ENCODE measurements around the gene ZKSCAN8.

Gene ZKSCAN8

GRCh38 chr6:28171271-28171670 is 29.6 kb downstream of the ZKSCAN8 start:
- Histone ChIP-seq H2AFZ (no peak overlapping the region), H3K36me3 (ENCODE audit: control insufficient read depth, insufficient read depth, low read length) (no peaks in the 10 kb centered on the region), H3K9me3 (ENCODE audit: control insufficient read depth, low read length) (no peaks in the 10 kb centered on the region), H3K79me2 (no peaks in the 10 kb centered on the region), H3K4me3 (ENCODE audit: low read depth, low read length) (no peak overlapping the region), H3K27ac (no peak overlapping the region), H3K27me3 (ENCODE audit: control insufficient read depth, insufficient read depth, low read length) (no peaks in the 10 kb centered on the region), H3K4me1 (no peaks in the 10 kb centered on the region), H3K4me2 (ENCODE audit: low read length) (no peak overlapping the region), H3K9ac (no peak overlapping the region)
- no peak for TF ChIP-seq CTCF (IDR thresholded peaks at IDR 0.05)

- H3K4me3 ChIP-seq (ENCODE audit: low read depth, low read length) = no peak overlapping the region
- no peaks in the 10 kb centered on the region for H3K4me1 ChIP-seq
- no peak overlapping the region for H3K27ac ChIP-seq
- no peaks in the 10 kb centered on the region for H3K27me3 ChIP-seq (ENCODE audit: control insufficient read depth, insufficient read depth, low read length)
- no peak overlapping the region for H3K4me2 ChIP-seq (ENCODE audit: low read length)
- H3K36me3 ChIP-seq (ENCODE audit: control insufficient read depth, insufficient read depth, low read length) = no peaks in the 10 kb centered on the region
- no peaks in the 10 kb centered on the region for H3K9me3 ChIP-seq (ENCODE audit: control insufficient read depth, low read length)
- no peaks in the 10 kb centered on the region for H3K79me2 ChIP-seq
- no peak overlapping the region for H3K9ac ChIP-seq
- no peak for TF ChIP-seq CTCF (IDR thresholded peaks at IDR 0.05)
- no peak overlapping the region for H2AFZ ChIP-seq
Observed at GRCh38 chr6:28172006-28172405, 30.3 kb downstream of the ZKSCAN8 start.

- Histone ChIP-seq H3K4me1 (no peaks in the 10 kb centered on the region), H3K36me3 (ENCODE audit: control insufficient read depth, insufficient read depth, low read length) (no peaks in the 10 kb centered on the region), H3K4me2 (ENCODE audit: low read length) (no peak overlapping the region), H3K79me2 (no peaks in the 10 kb centered on the region), H3K9me3 (ENCODE audit: control insufficient read depth, low read length) (no peaks in the 10 kb centered on the region), H3K27me3 (ENCODE audit: control insufficient read depth, insufficient read depth, low read length) (no peaks in the 10 kb centered on the region), H2AFZ (no peak overlapping the region), H3K27ac (no peak overlapping the region), H3K4me3 (ENCODE audit: low read depth, low read length) (no peak overlapping the region), H3K9ac (no peak overlapping the region)
- no peak for TF ChIP-seq CTCF (IDR thresholded peaks at IDR 0.05)
Observed at GRCh38 chr6:28176373-28176772, 34.7 kb downstream of the ZKSCAN8 start.

- H3K9ac ChIP-seq = no peak overlapping the region
Observed at GRCh38 chr6:28182255-28182654, 40.6 kb downstream of the ZKSCAN8 start.

More at GRCh38 chr6:28182255-28182654, 40.6 kb downstream of the ZKSCAN8 start:
- no peak for TF ChIP-seq CTCF (IDR thresholded peaks at IDR 0.05)
- no peaks in the 10 kb centered on the region for H3K79me2 ChIP-seq
- peaks cover under 1% of the 10 kb centered on the region for H3K9me3 ChIP-seq (ENCODE audit: control insufficient read depth, low read length)
- H3K4me3 ChIP-seq (ENCODE audit: low read depth, low read length) = no peak overlapping the region
- no peak overlapping the region for H2AFZ ChIP-seq
- H3K27me3 ChIP-seq (ENCODE audit: control insufficient read depth, insufficient read depth, low read length) = no peaks in the 10 kb centered on the region
- no peaks in the 10 kb centered on the region for H3K4me1 ChIP-seq
- no peak overlapping the region for H3K4me2 ChIP-seq (ENCODE audit: low read length)
- H3K36me3 ChIP-seq (ENCODE audit: control insufficient read depth, insufficient read depth, low read length) = no peaks in the 10 kb centered on the region
- no peak overlapping the region for H3K27ac ChIP-seq
